ENCODE results near the gene PTPRM.

Gene PTPRM

DNA sequence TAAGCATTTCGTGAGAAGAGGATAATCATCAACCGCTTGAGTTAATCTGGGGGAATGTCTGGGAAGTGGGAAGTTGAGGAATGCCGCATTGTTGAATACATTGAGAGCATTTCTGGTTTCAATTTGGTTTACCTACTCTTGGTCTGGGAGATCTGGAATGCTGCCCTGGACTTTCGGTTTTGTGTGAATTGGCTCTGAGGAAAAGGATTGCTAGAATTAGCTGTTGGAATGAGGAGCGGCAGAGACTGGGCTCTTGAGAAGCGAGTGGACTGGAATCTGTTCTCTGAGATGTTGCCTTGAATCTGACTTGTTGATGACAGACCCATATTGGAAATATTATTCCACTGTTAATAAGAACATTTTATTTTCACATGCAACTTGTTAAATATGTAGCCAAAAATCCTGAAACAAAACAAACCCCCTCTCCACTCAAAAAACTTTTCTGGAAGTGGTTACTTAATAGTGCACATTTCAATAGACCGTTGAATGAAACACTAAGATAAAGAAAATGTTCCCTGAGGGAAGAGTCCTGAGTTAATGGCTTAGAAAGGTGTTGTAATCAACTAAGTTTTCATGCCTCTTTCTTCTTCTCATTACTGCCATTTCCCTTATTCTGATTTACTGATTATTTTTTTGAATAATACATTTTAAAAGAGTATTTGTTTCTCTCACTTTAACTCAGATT lies 50.8 kb downstream of the PTPRM start:
- TF ChIP-seq, protein P1, sequence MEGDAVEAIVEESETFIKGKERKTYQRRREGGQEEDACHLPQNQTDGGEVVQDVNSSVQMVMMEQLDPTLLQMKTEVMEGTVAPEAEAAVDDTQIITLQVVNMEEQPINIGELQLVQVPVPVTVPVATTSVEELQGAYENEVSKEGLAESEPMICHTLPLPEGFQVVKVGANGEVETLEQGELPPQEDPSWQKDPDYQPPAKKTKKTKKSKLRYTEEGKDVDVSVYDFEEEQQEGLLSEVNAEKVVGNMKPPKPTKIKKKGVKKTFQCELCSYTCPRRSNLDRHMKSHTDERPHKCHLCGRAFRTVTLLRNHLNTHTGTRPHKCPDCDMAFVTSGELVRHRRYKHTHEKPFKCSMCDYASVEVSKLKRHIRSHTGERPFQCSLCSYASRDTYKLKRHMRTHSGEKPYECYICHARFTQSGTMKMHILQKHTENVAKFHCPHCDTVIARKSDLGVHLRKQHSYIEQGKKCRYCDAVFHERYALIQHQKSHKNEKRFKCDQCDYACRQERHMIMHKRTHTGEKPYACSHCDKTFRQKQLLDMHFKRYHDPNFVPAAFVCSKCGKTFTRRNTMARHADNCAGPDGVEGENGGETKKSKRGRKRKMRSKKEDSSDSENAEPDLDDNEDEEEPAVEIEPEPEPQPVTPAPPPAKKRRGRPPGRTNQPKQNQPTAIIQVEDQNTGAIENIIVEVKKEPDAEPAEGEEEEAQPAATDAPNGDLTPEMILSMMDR (IDR thresholded peaks at IDR 0.05; ENCODE audit: low read depth, low read length) = no peak
- H3K4me3 ChIP-seq (ENCODE audit: low read depth, low read length) = peak overlapping the region; percentile 31

DNA sequence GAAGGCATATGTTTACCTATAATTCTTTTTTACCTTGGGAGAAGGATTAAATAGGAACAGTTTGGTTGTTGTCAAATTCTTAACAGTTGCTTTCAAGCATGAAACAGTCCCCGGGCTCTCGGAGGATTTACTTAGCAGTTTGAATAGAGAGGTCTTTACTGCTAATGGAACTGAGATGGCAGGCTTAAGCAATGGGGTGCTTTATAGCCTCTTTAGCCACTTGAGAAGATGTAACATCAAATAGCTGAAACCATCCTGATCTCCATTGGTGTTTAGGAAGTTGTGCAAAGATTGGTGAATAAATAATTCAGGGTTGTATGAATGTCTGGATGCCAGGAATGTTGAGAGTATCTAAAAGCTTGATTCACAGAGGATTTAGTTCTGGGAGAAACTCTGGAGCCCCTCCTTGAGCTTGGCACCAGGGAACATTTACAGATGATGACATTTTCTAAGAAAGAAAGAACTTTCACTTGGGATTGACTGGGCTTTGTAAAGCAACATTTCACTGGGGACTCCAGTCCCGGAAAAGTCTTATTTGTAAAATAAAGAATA lies 51.9 kb downstream of the PTPRM start:
- no peak overlapping the region for H3K4me3 ChIP-seq (ENCODE audit: low read depth, low read length)
- TF ChIP-seq, protein P1 (IDR thresholded peaks at IDR 0.05; ENCODE audit: low read depth, low read length) = no peak

DNA sequence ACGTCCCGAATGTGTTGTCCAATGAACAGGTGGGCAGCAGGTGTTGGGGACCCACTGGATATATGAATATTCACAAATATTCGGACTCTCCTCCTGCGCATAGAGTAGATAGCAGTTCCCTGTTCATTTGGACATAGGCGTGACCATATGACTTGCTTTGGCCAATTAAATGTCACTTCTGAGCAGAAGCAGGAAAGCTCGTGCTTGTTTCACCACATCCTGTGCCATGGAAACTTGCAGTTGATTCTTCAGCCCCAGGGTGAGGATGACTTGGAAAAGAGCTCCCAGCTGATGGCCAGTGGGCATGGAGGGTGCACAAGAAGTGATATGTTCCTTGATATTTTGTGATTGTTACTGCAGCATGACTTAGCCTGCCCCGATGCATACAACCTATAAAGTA lies 52.6 kb downstream of the PTPRM start:
- TF ChIP-seq, protein P1 (IDR thresholded peaks at IDR 0.05; ENCODE audit: low read depth, low read length) = no peak
- no peak overlapping the region for H3K4me3 ChIP-seq (ENCODE audit: low read depth, low read length)

DNA sequence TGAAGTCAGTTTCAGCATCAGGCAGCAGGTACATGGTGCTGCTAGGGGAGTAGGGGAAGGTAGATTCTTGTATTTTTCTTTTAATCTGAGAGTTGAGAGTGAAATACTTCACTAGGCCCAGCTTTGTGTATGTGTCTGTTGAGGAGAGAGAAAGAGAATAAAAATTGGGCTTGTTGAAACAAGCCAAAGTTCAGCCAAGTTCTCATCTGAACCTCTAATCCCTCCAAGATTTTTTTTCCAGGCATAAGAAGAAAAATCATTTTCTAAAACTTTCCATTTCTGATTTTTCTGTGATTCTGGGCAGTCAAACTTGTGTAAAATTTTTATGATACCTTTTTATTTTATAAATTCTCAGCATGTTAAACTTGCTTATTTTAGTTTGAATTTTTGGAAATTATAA lies 55.6 kb downstream of the PTPRM start:
- H3K4me3 ChIP-seq (ENCODE audit: low read depth, low read length) = no peak overlapping the region
- TF ChIP-seq, protein P1 (IDR thresholded peaks at IDR 0.05; ENCODE audit: low read depth, low read length) = no peak

DNA sequence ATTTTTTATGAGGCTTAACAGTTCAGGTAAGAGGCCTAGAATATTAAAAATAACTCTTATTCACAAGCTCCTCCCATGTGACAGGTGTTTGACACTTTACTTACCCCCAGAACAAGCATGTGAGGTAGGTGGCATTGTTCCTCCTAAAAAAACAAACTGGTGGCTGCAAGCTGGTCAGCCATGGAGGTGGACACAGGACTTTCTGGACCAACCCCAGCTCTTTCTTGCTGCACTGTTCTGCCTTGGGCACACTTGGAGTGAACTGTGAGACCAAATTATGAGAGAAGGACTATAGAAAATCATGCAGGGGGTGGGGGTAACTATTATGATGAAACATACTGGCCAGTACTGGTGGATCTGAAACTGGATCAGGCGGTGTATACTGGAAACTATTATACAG lies 56.6 kb downstream of the PTPRM start:
- H3K4me3 ChIP-seq (ENCODE audit: low read depth, low read length) = no peak overlapping the region
- TF ChIP-seq, protein P1 (IDR thresholded peaks at IDR 0.05; ENCODE audit: low read depth, low read length) = no peak

DNA sequence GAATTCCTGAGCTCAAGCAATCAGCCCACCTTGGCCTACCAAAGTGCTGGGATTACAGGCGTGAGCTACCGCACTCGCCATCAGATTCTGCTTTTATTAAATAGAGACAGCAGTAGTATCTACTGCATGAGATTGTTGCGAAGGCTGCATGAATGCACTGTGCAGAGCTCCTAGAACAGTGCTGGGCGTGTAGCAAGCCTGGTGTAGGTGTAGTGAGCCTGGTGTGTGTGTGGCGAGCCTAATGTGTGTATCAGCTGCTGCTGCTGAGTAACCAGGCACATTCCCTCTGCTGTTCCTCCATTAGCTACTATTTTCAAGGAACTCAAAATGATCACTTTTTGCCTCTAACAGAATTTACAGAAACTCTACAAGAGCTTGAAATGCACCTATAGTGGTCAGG lies 57.6 kb downstream of the PTPRM start:
- TF ChIP-seq, protein P1 (IDR thresholded peaks at IDR 0.05; ENCODE audit: low read depth, low read length) = no peak
- H3K4me3 ChIP-seq (ENCODE audit: low read depth, low read length) = no peak overlapping the region

DNA sequence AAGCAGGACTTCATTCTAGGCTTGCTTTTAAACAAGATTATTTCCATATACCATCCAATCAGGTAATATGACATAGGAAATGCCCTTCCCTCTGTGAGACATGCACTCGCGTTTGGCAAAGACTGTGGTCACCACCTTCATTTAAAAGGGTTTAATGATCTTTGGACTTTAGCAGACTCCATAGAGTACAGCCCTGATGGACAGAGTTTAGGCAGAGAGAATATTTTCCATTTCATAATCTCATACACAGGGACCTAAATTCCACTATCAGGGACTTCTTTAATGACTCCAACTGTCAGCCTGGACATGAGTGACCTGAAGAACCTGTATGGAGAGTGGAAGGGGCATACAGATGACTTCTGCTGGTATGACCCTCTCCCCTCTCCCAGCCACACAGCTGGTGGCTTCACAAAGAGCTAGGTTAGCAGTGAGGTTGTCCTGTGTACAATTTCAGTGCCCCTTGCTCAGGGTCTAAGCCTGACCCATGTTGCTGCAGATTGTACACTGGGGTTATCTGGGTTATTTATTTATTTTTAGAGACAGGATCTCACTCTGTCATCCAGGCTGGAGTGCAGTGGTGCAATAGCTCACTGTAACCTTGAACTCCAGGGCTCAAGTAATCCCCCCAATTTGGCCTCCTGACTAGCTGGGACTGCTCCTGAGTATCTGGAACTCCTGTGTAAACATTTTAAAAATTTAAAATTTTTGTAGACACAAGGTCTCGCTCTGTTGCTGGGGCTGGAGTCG lies 59.2 kb downstream of the PTPRM start:
- H3K4me3 ChIP-seq (ENCODE audit: low read depth, low read length) = no peak overlapping the region
- TF ChIP-seq, protein P1 (IDR thresholded peaks at IDR 0.05; ENCODE audit: low read depth, low read length) = no peak

All from WI38 (cell line).